Naive B cell (primary cell): ENCODE data around the gene LYL1. TPM values are rescaled to one million over a fixed set of nuclear protein-coding genes. Genes with fewer than 3 reads are reported as not detected.

ENCODE experiments used
- ATAC-seq, 2 donors: fragments of 150-1000 bp; cut with Tn5 transposase; 2 replicates each; pipeline ENCODE4 v1.10.0; 2021; ENCODE audit warnings: low read depth in 2 of 2, mild to moderate bottlenecking in 2 of 2, moderate library complexity in 2 of 2
- DNase-seq: peaks from one replicate; pipeline ENCODE4 v3.0.0; 2022
- H3K27ac Mint-ChIP-seq, 6 donors: one replicate each; pipeline ENCODE4 v1.8.0; 2020 to 2022; ENCODE audit warnings: mild to moderate bottlenecking in 6 of 6, mixed read lengths in 6 of 6, moderate library complexity in 5 of 6, inconsistent platforms in 2 of 6
- H3K27me3 Mint-ChIP-seq, 3 donors: one replicate each; pipeline ENCODE4 v1.8.0; 2021 to 2022; ENCODE audit warnings: mixed read lengths in 3 of 3, mild to moderate bottlenecking in 1 of 3
- H3K36me3 Mint-ChIP-seq, 2 donors: one replicate each; pipeline ENCODE4 v1.8.0; 2020 to 2022; ENCODE audit warnings: mixed read lengths in 2 of 2, inconsistent platforms in 1 of 2, mild to moderate bottlenecking in 1 of 2
- H3K4me1 Mint-ChIP-seq, 3 donors: one replicate each; pipeline ENCODE4 v1.8.0; 2020 to 2022; ENCODE audit warnings: mixed read lengths in 3 of 3, inconsistent platforms in 1 of 3, mild to moderate bottlenecking in 1 of 3, moderate library complexity in 1 of 3
- H3K4me3 Mint-ChIP-seq, 8 donors: one replicate each; pipeline ENCODE4 v1.8.0; 2020 to 2022; ENCODE audit warnings: mild to moderate bottlenecking in 8 of 8, mixed read lengths in 8 of 8, moderate library complexity in 8 of 8, inconsistent platforms in 2 of 8
- H3K9me3 Mint-ChIP-seq, 7 donors: one replicate each; pipeline ENCODE4 v1.8.0; 2020 to 2022; ENCODE audit warnings: mixed read lengths in 7 of 7, mild to moderate bottlenecking in 5 of 7, inconsistent platforms in 2 of 7, moderate library complexity in 1 of 7
- polyA plus RNA-seq, 6 donors: library from polyadenylated mRNA; unstranded; fragments of 300-500 nt; fragmentation: Illumina TruSeq; gene quantifications; one replicate each; pipeline ENCODE4 v1.2.3, GENCODE V29; 2021; ENCODE audit warnings: low read depth in 6 of 6

The LYL1 gene
- polyA plus RNA-seq, 6 donors from 2014 or later, result 39.9 to 88.3 (median 50.8) TPM

GRCh38 chr19:13090511-13091231 lies 12.0 kb downstream of the LYL1 start:
- no peak for DNase-seq
- H3K4me3 Mint-ChIP-seq, result no peak overlapping the region
- no peak for ATAC-seq
- peaks cover 14 to 17% (median 17%) of the 10 kb centered on the region in 3 donors for H3K4me1 Mint-ChIP-seq
- H3K27ac Mint-ChIP-seq, result no peak overlapping the region
- H3K9me3 Mint-ChIP-seq, result no peaks in the 10 kb centered on the region
- H3K27me3 Mint-ChIP-seq, result peaks cover 0 to 5% (median 2%) of the 10 kb centered on the region in 3 donors
- H3K36me3 Mint-ChIP-seq, result no peaks in the 10 kb centered on the region

GRCh38 chr19:13089857-13090507 lies 12.7 kb downstream of the LYL1 start:
- Mint-ChIP-seq H3K4me3 (no peak overlapping the region), H3K4me1 (peaks cover 16 to 17% (median 16%) of the 10 kb centered on the region in 3 donors), H3K27ac (no peak overlapping the region), H3K36me3 (no peaks in the 10 kb centered on the region), H3K9me3 (no peaks in the 10 kb centered on the region), H3K27me3 (peaks cover 0 to 8% (median 5%) of the 10 kb centered on the region in 3 donors)
- ATAC-seq (no peak), DNase-seq (no peak)

GRCh38 chr19:13089139-13089856 lies 13.4 kb downstream of the LYL1 start:
- Mint-ChIP-seq H3K27me3 (peaks cover 0 to 12% (median 8%) of the 10 kb centered on the region in 3 donors), H3K4me3 (no peak overlapping the region), H3K27ac (peak overlapping the region in 1 of 6 donors; percentile 56), H3K9me3 (no peaks in the 10 kb centered on the region), H3K4me1 (peaks cover 9 to 10% (median 9%) of the 10 kb centered on the region in 3 donors), H3K36me3 (no peaks in the 10 kb centered on the region)
- ATAC-seq, result peak; percentile 53 to 57
- DNase-seq, result peak; percentile 31

- H3K4me3 Mint-ChIP-seq, result no peak overlapping the region
- ATAC-seq (no peak), DNase-seq (no peak)
- peaks cover 0 to 4% (median 3%) of the 10 kb centered on the region in 3 donors for H3K4me1 Mint-ChIP-seq
- no peaks in the 10 kb centered on the region for H3K9me3 Mint-ChIP-seq
- peak overlapping the region in 3 of 6 donors; percentile 49 to 96 (median 62) for H3K27ac Mint-ChIP-seq
- peaks cover 0 to 15% (median 9%) of the 10 kb centered on the region in 3 donors for H3K27me3 Mint-ChIP-seq
- H3K36me3 Mint-ChIP-seq, result no peaks in the 10 kb centered on the region
Measured at GRCh38 chr19:13087795-13088537, 14.7 kb downstream of the LYL1 start.

GRCh38 chr19:13087295-13087694 lies 15.4 kb downstream of the LYL1 start:
- Mint-ChIP-seq H3K36me3 (no peaks in the 10 kb centered on the region), H3K27ac (no peak overlapping the region), H3K4me3 (no peak overlapping the region), H3K4me1 (peaks cover 0 to 4% (median 3%) of the 10 kb centered on the region in 3 donors), H3K9me3 (no peaks in the 10 kb centered on the region), H3K27me3 (peaks cover 0 to 15% (median 9%) of the 10 kb centered on the region in 3 donors)
- ATAC-seq (no peak), DNase-seq (no peak)

- DNase-seq, result no peak
- no peak for ATAC-seq
- no peaks in the 10 kb centered on the region for H3K9me3 Mint-ChIP-seq
- peaks cover 0 to 4% (median 3%) of the 10 kb centered on the region in 3 donors for H3K4me1 Mint-ChIP-seq
- no peak overlapping the region for H3K4me3 Mint-ChIP-seq
- H3K27me3 Mint-ChIP-seq, result peaks cover 0 to 15% (median 9%) of the 10 kb centered on the region in 3 donors
- H3K27ac Mint-ChIP-seq, result no peak overlapping the region
- no peaks in the 10 kb centered on the region for H3K36me3 Mint-ChIP-seq
Measured at GRCh38 chr19:13086341-13086740, 16.3 kb downstream of the LYL1 start.

GRCh38 chr19:13085666-13086065 lies 17.0 kb downstream of the LYL1 start:
- no peaks in the 10 kb centered on the region for H3K36me3 Mint-ChIP-seq
- no peak for ATAC-seq
- no peaks in the 10 kb centered on the region for H3K9me3 Mint-ChIP-seq
- peak overlapping the region in 4 of 6 donors; percentile 6 to 84 (median 46) for H3K27ac Mint-ChIP-seq
- no peak overlapping the region for H3K4me3 Mint-ChIP-seq
- H3K4me1 Mint-ChIP-seq, result peaks cover 0 to 4% (median 3%) of the 10 kb centered on the region in 3 donors
- DNase-seq, result no peak
- H3K27me3 Mint-ChIP-seq, result peaks cover 0 to 15% (median 9%) of the 10 kb centered on the region in 3 donors

- Mint-ChIP-seq H3K27ac (no peak overlapping the region), H3K9me3 (no peaks in the 10 kb centered on the region), H3K4me3 (no peak overlapping the region), H3K27me3 (peaks cover 0 to 15% (median 9%) of the 10 kb centered on the region in 3 donors), H3K36me3 (no peaks in the 10 kb centered on the region), H3K4me1 (peaks cover 0 to 4% (median 3%) of the 10 kb centered on the region in 3 donors)
- DNase-seq (no peak), ATAC-seq (no peak)
Measured at GRCh38 chr19:13083627-13084026, 19.0 kb downstream of the LYL1 start.

GRCh38 chr19:13083008-13083404 lies 19.7 kb downstream of the LYL1 start:
- Mint-ChIP-seq H3K27ac (no peak overlapping the region), H3K4me3 (no peak overlapping the region), H3K9me3 (no peaks in the 10 kb centered on the region), H3K36me3 (no peaks in the 10 kb centered on the region), H3K27me3 (peaks cover 0 to 18% (median 13%) of the 10 kb centered on the region in 3 donors), H3K4me1 (peaks cover 0 to 4% (median 3%) of the 10 kb centered on the region in 3 donors)
- DNase-seq (no peak), ATAC-seq (no peak)

- Mint-ChIP-seq H3K4me1 (peaks cover 0 to 4% (median 3%) of the 10 kb centered on the region in 3 donors), H3K36me3 (no peaks in the 10 kb centered on the region), H3K27me3 (peaks cover 0 to 24% (median 19%) of the 10 kb centered on the region in 3 donors), H3K9me3 (no peaks in the 10 kb centered on the region), H3K4me3 (no peak overlapping the region), H3K27ac (peak overlapping the region in 2 of 6 donors; percentile 6 to 24)
- DNase-seq, result no peak
- no peak for ATAC-seq
Measured at GRCh38 chr19:13082192-13083007, 20.3 kb downstream of the LYL1 start.

- Mint-ChIP-seq H3K36me3 (no peaks in the 10 kb centered on the region), H3K4me1 (no peaks in the 10 kb centered on the region), H3K4me3 (no peak overlapping the region), H3K27me3 (peaks cover 0 to 19% (median 17%) of the 10 kb centered on the region in 3 donors), H3K27ac (peak overlapping the region in 1 of 6 donors; percentile 76), H3K9me3 (no peaks in the 10 kb centered on the region)
- ATAC-seq (no peak), DNase-seq (no peak)
Measured at GRCh38 chr19:13079542-13079986, 23.1 kb downstream of the LYL1 start.

- Mint-ChIP-seq H3K9me3 (no peaks in the 10 kb centered on the region), H3K4me3 (no peak overlapping the region), H3K36me3 (no peaks in the 10 kb centered on the region), H3K27me3 (peaks cover 0 to 16% (median 13%) of the 10 kb centered on the region in 3 donors), H3K27ac (peak overlapping the region in 2 of 6 donors; percentile 58 to 82), H3K4me1 (peaks cover 0 to 1% (median 0%) of the 10 kb centered on the region in 3 donors)
- ATAC-seq (no peak), DNase-seq (no peak)
Measured at GRCh38 chr19:13078897-13079541, 23.6 kb downstream of the LYL1 start.
